Esophagus mucosa (tissue), 1 donor: ENCODE measurements around the gene RSPH10B. TPM values are rescaled to one million over a fixed set of nuclear protein-coding genes. Genes with fewer than 3 reads are reported as not detected.
"Not testable (repeated sequence)": the region's sequence is repeated elsewhere in the genome, so short reads cannot be mapped to it uniquely, and the experiment has no call there.

Experiments used
- ATAC-seq: fragments of 200-7000 bp; cut with Tn5 transposase; one replicate; pipeline ENCODE4 v1.9.1; 2020
- total RNA-seq: library from RNA; stranded (reverse); gene quantifications from one replicate; pipeline ENCODE4 v1.2.4, GENCODE V29; 2023
- donor health status: DM: yes; HTN: yes; CAD: no.

Gene RSPH10B
- not detected for total RNA-seq

GRCh38 chr7:5970347-5970911, at the start of gene RSPH10B:
RSPH10B (minus strand) TSS chr7:5970689; CDS start chr7:5967116, 3,573 bp downstream.
- peak; percentile 35 for ATAC-seq

- ATAC-seq = no peak
Measured at GRCh38 chr7:6016653-6016966, 46.1 kb upstream of the RSPH10B start.

GRCh38 chr7:6015917-6016652, 45.6 kb upstream of the RSPH10B start:
- peak; percentile 83 for ATAC-seq

- peak; percentile 36 for ATAC-seq
Measured at GRCh38 chr7:6012355-6013104, 42.0 kb upstream of the RSPH10B start.

- ATAC-seq = no peak
Measured at GRCh38 chr7:6011541-6011940, 41.1 kb upstream of the RSPH10B start.

- not testable (repeated sequence) for ATAC-seq
Measured at GRCh38 chr7:6010370-6010769, 39.9 kb upstream of the RSPH10B start.

GRCh38 chr7:6008668-6009611, 38.5 kb upstream of the RSPH10B start, which contains the start of the genes AIMP2 and PMS2:
AIMP2 (plus strand) TSS chr7:6009272; CDS start chr7:6009364, 92 bp downstream.
PMS2 (minus strand) TSS chr7:6009049; CDS start chr7:6009019, 30 bp downstream.
- ATAC-seq = peak; percentile 94

GRCh38 chr7:6007835-6008590, 37.5 kb upstream of the RSPH10B start:
- not testable (repeated sequence) for ATAC-seq

- no peak for ATAC-seq
Measured at GRCh38 chr7:6007386-6007785, 36.9 kb upstream of the RSPH10B start.

- ATAC-seq = peak; percentile 71
Measured at GRCh38 chr7:5997210-5997808, 26.8 kb upstream of the RSPH10B start.

- not testable (repeated sequence) for ATAC-seq
Measured at GRCh38 chr7:5987061-5987460, 16.6 kb upstream of the RSPH10B start.

GRCh38 chr7:5979680-5980314, 9.3 kb upstream of the RSPH10B start:
- not testable (repeated sequence) for ATAC-seq

GRCh38 chr7:5973580-5973979, 3.1 kb upstream of the RSPH10B start:
- ATAC-seq = not testable (repeated sequence)

- ATAC-seq = not testable (repeated sequence)
Measured at GRCh38 chr7:5963810-5964209, 6.7 kb downstream of the RSPH10B start.

GRCh38 chr7:5963205-5963604, 7.3 kb downstream of the RSPH10B start:
- ATAC-seq = not testable (repeated sequence)

GRCh38 chr7:5934945-5935450, 35.5 kb downstream of the RSPH10B start:
- not testable (repeated sequence) for ATAC-seq

GRCh38 chr7:5931905-5932644, 38.4 kb downstream of the RSPH10B start:
- peak; percentile 80 for ATAC-seq

GRCh38 chr7:5931250-5931649, 39.2 kb downstream of the RSPH10B start:
- ATAC-seq = not testable (repeated sequence)

- not testable (repeated sequence) for ATAC-seq
Measured at GRCh38 chr7:5930290-5930689, 40.2 kb downstream of the RSPH10B start.
